ENCODE data around the gene OR1A2. TPM values are rescaled to one million over a fixed set of nuclear protein-coding genes. Genes with fewer than 3 reads are reported as not detected.

Gene OR1A2
- total and polyA plus RNA-seq, 4 donors = not detected

Other genes starting within 250 kb of the OR1A2 start
- gene OR1D5, start 133.9 kb upstream of the OR1A2 start, total RNA-seq = not detected
- gene OR1D5, start 133.9 kb upstream of the OR1A2 start, polyA plus RNA-seq = not detected
- not detected for gene OR1D2, start 93.1 kb upstream of the OR1A2 start, total RNA-seq
- not detected for gene OR1D2, start 93.1 kb upstream of the OR1A2 start, polyA plus RNA-seq
- not detected for gene OR1G1, start 70.0 kb upstream of the OR1A2 start, total RNA-seq
- gene OR1G1, start 70.0 kb upstream of the OR1A2 start, polyA plus RNA-seq = not detected
- not detected for gene OR1A1, start 10.1 kb downstream of the OR1A2 start, total RNA-seq
- gene OR1A1, start 10.1 kb downstream of the OR1A2 start, polyA plus RNA-seq = not detected
- not detected for gene OR3A1, start 100.8 kb downstream of the OR1A2 start, total RNA-seq
- not detected for gene OR3A1, start 100.8 kb downstream of the OR1A2 start, polyA plus RNA-seq
- gene OR3A2, start 188.8 kb downstream of the OR1A2 start, total RNA-seq = under 1 TPM in 1 of 2 donors, not detected in 1; 0.37 TPM
- gene OR3A2, start 188.8 kb downstream of the OR1A2 start, polyA plus RNA-seq = under 1 TPM in 1 of 2 donors, not detected in 1; 0.10 TPM
- gene OR1E1, start 200.9 kb downstream of the OR1A2 start, total RNA-seq = not detected
- not detected for gene OR1E1, start 200.9 kb downstream of the OR1A2 start, polyA plus RNA-seq
- gene OR3A3, start 213.9 kb downstream of the OR1A2 start, total RNA-seq = under 1 TPM in 1 of 2 donors, not detected in 1; 0.63 TPM
- not detected for gene OR3A3, start 213.9 kb downstream of the OR1A2 start, polyA plus RNA-seq
- gene OR1E2, start 236.3 kb downstream of the OR1A2 start, total RNA-seq = not detected
- gene OR1E2, start 236.3 kb downstream of the OR1A2 start, polyA plus RNA-seq = not detected

Measured in lung (tissue), 4 donors.